Stimulated activated CD4-positive, alpha-beta T cell treated with anti-CD3 and anti-CD28 coated beads, TNF-alpha, amount 100 ng/mL, for 24 hours (primary cell): ENCODE results near the gene PEX1.
"Not testable (repeated sequence)": the region's sequence is repeated elsewhere in the genome, so short reads cannot be mapped to it uniquely, and the experiment has no call there.

Experiments
- DNase-seq, 3 experiments: peaks; one replicate each; pipeline ENCODE4 v3.0.0-alpha.2; 2020; ENCODE audit warnings: low read depth in 3 of 3

Gene PEX1

DNA sequence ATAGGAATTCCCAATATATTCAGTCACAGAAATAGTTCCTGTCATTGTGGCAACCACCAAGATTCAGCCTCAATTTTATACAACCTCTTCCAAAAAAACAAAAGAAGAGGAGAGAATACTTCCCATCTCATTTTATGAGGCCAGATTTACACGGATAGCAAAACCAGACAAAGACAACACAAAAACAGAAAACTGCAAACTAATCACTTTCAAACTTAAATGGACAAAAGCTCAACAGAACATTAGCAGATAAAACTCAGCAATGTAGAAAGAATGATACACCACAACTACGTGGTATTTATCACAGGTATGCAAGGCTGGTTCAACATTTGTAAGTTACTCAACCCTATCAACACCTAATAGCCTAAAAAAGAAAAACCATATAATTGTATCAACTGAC lies 22.0 kb downstream of the PEX1 start:
- no peak for DNase-seq

DNA sequence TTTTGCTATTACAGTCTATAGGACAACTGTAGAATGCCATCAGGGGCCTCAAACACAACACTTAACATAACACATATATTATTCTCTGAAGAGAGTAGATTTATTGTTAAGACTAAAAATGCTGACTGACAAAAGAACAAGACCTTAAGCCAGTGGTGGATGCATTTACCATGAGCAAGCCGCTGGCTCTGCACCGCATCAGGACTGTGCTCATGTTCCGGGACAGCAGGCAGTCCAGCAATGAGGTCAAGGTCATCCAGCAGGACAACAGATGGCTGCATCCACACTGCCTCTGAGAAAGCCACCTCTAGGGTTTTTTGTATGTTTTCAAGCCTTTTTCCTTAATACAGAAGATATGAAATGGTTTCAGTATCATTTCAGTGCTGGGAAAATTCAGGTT lies 23.8 kb downstream of the PEX1 start:
- no peak for DNase-seq

DNA sequence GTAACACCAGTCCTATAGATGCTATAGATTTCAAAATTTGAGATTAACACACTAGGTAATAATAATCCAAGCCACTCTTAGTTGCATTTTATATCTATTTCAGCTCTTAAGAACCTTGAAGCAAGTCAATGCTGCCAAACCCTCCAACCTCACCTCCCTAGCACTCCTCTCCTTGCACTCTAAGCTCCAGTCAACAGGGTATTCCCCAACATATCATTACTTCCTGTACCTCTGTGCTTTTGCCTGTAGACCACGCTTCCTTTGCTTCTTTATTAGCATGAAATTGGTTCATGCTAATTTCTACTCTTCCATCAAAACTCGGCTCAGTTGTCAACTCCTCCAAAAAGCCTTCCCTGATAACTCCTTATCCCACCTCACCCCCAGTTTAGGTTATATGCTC lies 24.6 kb downstream of the PEX1 start:
- no peak for DNase-seq

DNA sequence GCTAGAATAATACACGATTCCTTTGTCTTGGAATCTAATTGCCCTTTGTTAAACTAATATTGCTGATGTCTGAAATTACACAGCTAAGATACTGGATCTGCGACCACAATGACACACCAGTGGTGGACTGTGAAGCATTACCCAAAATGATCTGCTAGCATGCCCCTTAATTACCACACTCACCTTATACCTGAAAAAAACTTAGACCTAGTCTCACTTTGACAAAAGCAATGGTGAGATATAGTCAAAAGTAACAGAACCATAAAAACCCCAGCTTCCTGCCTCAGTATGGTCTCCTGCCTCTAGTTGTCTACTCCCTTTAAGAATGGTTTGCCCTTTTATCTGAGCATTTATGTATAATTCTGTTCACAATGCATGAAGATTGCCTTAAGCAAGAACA lies 29.8 kb downstream of the PEX1 start:
- DNase-seq, result no peak

DNA sequence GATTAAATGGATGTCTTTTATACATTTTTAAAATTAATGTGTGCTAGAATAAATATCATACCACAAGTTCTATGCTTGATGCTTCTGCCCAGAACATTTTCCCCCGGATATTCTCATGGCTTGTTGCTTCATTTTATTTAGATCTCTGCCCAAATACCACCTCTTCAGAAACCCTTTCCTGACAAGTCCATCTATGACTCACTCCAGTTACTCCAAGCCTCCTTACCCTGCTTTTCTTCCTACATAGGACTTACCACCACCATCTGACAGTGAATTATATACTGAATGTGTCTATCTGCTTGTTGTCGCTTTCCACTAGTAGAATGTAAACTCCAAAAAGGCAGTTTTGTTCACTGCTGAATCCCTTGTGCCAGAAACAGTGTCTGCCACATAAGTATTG lies 31.4 kb downstream of the PEX1 start:
- DNase-seq, result no peak

DNA sequence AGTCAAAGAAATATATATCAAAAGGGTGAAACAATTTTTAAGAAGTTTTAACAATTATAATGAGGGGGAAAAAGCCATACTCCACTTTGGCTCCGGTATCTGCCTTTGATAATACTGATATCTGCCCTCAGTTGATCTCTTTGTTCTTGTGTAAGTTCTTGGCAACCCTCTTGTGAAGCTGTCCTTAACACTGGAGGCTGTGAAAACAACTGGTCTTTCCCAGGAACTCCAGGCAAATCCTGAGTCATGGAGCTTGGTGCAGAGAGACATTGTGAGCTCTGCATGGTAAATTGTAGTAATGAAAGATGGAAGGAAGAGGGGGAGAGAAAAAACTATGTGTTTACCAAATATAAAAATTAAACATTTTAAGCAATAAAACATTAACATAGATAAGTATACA lies 38.7 kb downstream of the PEX1 start:
- no peak for DNase-seq

DNA sequence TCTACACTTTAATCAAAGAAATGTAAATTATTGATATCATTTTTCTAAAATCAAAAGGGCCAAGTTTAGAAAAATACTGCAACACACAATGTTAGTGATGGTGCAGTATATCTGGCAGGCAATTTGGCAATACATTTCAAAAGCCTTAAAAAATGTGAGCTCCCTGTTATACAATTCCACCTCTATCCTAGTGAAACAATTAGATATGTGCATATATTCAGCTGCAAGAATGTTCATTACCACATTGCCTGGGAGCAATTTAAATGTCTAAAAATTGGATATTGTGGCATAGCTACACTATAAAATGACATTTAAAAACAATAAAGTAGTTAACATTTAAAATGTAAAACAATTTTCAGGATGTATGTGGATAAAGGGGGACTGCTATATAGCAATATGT lies 40.5 kb downstream of the PEX1 start:
- DNase-seq, result no peak

DNA sequence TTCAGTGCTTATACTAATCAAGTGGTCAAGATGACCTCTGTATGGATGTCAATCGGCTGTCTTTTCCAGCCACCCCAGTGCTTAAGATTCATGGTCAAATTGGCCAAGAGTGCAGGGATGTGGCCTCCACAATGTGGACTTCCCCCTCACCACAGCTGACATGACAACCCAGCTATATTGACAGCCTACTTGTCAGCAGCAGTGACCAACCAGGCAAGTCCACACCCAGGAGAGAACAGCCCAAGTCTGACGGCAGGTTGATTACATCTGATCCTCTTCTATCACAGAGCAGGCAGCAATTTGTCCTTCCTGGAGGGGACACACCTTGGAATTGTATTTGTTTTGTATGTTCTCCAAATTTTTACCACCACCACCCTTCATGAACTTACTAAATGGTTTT lies 42.3 kb downstream of the PEX1 start:
- no peak for DNase-seq

DNA sequence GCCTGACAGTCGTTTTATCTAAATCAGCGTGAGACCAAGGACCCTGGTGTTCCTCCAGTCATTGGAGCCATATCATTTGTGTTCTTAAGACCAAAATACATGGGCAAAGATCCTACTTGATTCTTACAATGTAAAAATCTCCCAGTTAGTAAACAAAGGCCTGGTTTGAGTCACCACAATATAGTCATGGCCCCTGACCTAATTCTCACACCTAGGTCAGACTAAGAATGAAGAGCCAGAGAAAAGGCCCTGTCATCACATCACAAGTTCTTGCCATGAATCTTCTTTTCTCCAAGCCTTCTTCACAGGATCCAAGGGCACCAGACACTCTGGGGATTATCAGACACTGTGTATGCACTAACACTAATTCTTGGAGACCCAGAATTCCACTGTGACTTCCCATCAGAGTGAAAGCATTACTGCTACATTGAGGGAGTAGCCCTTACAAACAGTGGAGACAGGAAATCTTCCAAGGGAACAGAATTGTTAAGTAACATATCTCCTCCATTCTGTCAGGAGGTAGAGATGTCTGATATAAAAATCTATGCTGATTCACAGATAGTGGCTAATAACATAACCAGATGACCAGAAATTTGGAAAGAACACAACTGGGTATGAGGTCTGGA lies 42.9 kb downstream of the PEX1 start:
- DNase-seq, result no peak

DNA sequence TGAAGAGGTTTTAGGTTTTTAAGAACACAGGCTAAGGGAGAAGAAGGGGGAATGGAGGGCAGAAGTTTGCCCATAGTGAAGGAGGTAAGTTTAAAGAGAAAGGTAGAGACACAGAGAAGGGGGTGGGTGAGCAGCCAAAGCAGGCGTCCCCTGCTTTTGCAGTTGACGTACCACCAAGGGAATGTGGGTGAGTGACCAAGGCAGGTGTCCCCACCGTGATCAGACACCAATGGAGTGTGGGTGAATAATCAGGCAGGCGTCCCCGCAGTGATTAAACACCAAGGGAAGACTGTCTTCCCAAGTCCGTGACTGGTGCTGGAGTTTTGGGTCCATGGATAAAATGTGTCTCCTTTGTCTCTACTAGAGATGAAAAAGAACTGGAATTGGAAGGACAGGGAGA lies 44.1 kb downstream of the PEX1 start:
- DNase-seq, result not testable (repeated sequence)

DNA sequence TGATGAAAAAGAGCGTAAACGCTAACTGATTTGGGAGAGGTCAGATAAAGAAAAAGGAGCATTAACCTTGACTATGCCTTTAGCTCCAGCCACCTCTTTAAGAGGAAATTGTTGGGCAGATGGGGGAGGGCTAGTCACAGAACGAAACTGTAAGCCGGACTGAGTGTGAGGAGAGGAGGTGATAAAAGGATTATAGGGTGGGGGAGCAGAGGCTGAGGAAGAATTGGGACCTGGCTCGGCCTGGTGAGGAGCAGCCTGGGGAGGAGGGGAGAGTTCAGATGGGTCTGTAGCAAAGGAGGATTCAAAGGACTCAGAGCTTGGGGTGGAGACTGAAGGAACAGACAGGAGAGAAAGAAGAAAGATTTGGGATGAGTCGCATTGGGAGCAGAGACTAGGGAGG lies 44.7 kb downstream of the PEX1 start:
- not testable (repeated sequence) for DNase-seq

DNA sequence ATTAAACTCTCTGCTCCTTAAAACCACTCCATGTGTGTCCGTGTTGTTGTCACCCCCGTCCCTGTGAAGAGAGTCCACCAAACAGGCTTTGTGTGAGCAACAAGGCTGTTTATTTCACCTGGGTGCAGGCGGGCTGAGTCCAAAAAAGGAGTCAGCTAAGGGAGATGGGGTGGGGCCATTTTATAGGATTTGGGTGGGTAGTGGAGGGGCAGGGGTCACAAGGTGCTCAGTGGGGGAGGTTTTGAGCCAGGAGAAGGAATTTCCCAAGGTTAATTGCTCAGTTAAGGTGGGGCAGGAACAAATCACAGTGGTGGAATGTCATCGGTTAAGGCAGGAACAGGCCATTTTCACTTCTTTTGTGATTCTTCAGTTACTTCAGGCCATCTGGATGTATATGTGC lies 49.2 kb downstream of the PEX1 start:
- DNase-seq, result not testable (repeated sequence)

DNA sequence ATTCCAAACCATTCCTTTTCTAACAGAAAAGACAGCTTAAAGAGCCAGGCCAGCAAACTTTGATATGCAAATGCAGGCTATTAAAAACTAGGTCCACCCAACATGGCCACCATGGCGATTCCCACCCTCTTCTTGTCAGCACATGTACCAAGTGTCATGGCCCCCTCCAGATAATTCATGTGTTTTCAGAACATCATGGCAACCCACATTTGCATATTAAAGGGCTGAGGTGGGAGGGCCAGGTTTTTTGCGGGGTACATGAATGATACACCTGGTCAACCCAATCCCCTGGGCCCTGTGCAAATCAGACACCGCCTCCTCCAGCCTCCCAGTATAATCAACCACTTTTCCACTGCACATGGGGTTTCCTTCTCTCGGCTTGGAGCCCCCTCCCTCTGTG lies 49.6 kb downstream of the PEX1 start:
- DNase-seq, result no peak

DNA sequence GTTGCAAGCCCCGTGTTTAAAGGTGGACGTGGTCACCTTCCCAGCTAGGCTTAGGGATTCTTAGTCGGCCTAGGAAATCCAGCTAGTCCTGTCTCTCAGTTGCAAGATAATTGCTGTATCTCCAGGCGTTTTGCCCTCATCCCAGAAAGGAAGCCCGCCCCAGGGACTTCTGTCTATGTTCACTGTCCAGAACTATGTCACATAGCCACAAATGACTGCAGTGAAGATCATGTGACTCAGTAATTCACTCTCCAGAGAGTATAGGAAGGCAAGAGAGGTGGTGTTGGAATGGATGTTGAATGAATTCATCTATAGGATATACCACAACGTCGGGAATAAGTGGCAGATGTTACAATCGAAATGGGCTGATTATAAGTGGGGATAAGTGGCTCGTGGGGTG lies 50.2 kb downstream of the PEX1 start:
- DNase-seq, result no peak

DNA sequence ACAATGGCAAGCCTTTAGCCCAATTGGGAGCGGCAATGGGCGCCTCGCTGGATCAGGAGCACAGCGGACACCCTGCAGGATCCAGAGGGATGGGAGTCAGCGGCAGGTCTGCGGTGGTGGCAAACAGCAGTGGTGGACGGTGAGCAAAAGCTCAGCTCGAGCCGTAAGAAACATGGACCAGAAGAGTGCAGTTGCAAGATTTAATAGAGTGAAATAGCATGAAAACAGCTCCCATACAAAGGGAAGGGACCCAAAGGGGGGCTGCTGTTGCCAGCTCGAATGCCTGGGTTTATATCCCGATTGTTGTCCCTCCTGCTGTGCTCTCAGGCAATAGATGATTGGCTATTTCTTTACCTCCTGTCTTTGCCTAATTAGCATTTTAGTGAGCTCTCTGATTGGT lies 50.6 kb downstream of the PEX1 start, which contains the start of gene ERVW-1:
TSS of gene ERVW-1 (minus strand) at position 266 of the 400 bp plus-strand sequence. CDS start 7,565 bp downstream, outside the sequence.
- not testable (repeated sequence) for DNase-seq

DNA sequence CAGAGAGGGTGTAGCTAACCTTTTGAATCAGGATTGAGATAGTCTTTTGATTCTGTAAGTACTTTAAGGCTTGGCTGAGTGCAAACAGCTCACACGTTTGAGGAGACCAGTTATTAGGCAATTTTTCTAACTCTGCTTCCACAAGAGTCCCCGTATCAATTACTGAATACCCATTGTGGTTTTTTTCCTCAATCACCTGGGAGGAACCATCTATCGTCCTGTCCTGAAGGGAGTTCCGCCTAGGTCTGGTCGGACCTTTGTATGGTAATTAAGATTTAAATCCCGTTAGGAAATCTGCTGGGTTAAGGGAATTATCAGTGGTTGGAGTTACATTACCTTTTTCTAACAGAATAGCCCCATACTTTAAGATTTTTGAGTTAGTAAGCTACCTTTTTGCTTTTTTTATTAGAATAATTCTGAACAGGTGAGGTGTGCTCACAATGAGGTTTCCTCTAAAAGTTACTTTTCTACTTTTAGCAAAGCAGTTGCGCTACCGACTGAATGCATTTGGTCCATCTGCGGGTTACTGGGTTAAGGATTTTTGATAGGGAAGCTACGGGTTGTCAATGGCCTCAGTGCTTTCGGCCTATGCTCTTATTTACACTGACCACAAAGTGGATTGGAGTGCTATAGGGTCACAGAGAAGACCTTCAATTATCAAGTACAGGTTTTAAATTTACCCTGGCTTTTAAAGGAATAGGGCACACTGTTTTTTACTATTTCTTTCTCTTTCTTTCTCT lies 52.3 kb downstream of the PEX1 start:
- not testable (repeated sequence) for DNase-seq

DNA sequence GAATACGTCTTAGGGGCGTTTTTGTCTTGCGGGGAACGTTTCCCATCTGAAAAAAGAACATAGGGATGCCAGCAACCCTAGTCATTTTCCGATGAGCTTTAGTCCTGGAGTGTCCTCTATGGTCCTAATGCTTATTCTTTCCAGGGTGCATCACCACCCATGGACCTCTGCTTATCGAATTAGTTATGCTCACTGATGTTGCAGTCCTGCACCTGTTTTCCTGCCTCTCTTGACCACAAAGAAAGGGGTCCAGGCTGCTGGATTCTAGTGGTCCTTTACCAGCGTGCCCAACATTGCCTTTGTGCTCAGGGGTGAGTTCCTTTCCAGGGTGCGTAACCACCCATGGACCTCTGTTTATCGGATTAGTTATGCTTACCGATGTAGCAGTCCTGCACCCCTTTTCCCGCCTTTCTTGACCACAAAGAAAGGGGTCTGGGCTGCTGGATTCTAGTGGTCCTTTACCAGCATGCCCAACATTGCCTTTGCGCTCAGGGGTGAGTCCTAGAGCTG lies 53.0 kb downstream of the PEX1 start:
- not testable (repeated sequence) for DNase-seq

DNA sequence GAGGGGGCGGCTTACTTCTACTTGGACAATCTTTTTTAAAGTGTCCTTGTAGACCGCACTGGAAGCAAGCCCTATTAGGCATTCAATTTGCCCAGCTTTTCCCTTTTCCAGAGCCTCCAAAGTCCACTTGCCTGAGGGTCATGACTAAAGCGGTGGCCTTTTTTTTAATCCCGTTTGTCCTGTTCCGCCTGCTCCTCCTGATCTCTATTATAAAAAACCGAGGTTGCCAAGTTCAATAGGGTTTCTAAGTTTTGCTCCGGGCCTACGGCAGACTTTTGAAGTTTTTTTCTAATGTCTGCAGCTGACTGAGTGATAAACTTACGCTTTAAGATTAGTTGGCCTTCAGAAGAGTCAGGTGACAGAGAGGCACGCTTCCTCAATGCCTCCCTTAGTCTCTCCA lies 54.3 kb downstream of the PEX1 start:
- DNase-seq, result not testable (repeated sequence)

DNA sequence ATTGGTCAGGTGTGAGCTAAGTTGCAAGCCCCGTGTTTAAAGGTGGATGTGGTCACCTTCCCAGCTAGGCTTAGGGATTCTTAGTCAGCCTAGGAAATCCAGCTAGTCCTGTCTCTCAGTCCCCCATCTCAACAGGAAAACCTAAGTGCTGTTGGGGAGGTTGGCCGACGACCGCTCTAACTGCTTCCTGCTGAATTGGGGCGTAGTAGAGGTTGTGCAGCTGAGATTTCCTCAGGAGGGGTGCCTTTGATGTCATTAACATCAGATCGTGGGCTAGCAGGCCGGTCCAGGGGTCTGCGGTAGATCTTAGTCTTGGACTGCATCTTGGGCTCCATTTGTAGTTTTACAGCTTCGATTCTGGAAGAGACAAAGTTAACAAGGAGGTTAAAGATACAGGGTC lies 59.7 kb downstream of the PEX1 start:
- not testable (repeated sequence) for DNase-seq

DNA sequence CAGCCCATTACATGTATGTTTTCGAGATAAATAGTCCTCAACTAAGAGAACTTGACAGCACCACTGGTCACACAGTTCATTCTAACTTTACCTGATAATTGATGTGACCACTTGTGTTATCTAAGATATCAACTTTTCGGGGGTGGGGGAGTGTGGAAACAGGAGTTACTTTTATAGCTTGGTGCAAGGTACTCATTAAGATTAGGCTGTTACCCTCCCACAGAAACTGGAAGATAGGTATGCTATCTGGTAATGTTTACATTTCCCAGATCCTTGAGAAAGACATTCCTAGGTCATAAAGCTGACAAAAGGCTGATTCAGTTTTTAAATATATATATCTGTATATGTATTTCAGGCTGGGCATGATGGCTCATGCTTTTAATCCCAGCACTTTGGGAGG lies 61.6 kb downstream of the PEX1 start:
- DNase-seq, result no peak

DNA sequence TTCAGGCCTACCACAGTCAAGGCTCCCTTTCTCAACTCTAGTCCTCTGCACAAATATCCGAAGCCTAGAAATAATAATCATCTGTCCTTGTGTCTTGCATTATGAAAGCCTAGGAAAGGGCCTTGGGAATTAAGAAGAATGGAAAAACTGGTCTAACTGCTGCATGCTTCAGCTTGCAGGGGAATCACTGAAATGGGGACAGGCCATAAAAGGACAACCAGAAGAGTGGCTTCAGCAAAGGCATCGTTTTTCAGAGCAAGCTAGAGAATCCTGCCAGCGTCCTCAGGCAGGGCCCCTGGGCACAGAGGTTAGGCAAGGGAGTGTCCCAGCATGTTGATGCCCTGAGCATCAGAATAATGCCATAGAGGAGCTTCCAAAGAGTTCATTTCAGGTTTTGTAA lies 63.8 kb downstream of the PEX1 start:
- no peak for DNase-seq

DNA sequence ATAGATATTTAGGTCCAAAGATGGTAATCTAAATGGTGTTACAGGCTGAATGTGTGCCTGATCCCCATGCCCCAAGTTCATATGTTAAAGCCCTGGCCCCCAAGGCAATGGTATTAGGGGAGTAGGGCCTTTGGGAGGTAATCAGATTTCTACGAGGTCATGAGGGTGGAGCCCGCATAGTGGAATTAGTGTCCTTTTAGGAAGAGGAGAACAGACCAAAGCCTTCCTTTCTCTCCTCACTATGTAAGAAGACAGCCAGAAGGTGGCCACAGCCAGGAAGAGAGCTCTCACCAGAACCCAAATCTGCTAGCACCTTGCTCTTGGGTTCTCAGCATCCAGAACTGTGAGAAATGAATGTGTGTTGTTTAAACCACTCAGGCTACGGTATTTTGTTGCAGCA lies 65.8 kb downstream of the PEX1 start:
- no peak for DNase-seq
